T-helper 1 cell treated with Interleukin-12 subunit alpha and Interleukin-12 subunit beta and Interleukin-4 antibody, amounts not matched to agents 30 ng/mL and 1 ng/mL, for 36 hours (primary cell): ENCODE results near the gene IGFBP3. TPM values are rescaled to one million over a fixed set of nuclear protein-coding genes. Genes with fewer than 3 reads are reported as not detected.

Experiments
- intact Hi-C: fragments of 100-400 bp; cut with micrococcal nuclease; formaldehyde crosslinking; loops from one replicate; pipeline ENCODE4 v1.15.1; 2024
- total RNA-seq: library from RNA; stranded (reverse); gene quantifications from 2 replicates; pipeline ENCODE4 v1.2.3, GENCODE V29; 2022

Gene IGFBP3
- total RNA-seq, 1 donor from 2014 or later: 1.4 TPM

- intact Hi-C loops: no loop called here
These were observed 46.5 kb downstream of the IGFBP3 start for GRCh38 chr7:45874408-45875131.

DNA sequence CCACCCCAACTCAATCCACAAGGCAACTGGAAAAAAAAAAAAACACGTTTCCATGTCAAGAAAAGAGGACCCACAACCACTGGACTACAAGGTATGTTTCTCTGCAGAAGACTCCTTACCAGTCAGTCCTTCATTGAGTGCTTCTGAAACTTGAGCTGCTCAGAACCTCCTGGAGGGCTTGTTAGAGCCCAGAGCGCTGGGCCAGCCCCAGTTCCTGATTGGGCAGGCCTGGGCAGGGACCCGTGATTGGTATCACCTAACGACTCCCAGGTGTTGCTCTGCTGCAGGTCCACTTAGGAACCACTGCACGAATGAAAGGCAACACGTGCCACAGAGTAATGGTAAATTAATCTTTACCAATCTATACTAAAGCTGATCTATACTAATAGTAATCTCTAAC, 47.7 kb downstream of the IGFBP3 start:
- intact Hi-C loops: no loop called here

GRCh38 chr7:45873035-45873354, 48.1 kb downstream of the IGFBP3 start, which contains the start of gene CCDC201:
Gene CCDC201, minus strand, starts transcription at chr7:45873082. Its CDS starts 75 bp downstream, at chr7:45873007.
- intact Hi-C loops: no loop called here

- intact Hi-C loops: no loop called here
These were observed 48.7 kb downstream of the IGFBP3 start for GRCh38 chr7:45872116-45873034.

GRCh38 chr7:45869426-45869825, 51.6 kb downstream of the IGFBP3 start:
- intact Hi-C loops: no loop called here

GRCh38 chr7:45867471-45867870, 53.6 kb downstream of the IGFBP3 start:
- intact Hi-C loops: no loop called here

DNA sequence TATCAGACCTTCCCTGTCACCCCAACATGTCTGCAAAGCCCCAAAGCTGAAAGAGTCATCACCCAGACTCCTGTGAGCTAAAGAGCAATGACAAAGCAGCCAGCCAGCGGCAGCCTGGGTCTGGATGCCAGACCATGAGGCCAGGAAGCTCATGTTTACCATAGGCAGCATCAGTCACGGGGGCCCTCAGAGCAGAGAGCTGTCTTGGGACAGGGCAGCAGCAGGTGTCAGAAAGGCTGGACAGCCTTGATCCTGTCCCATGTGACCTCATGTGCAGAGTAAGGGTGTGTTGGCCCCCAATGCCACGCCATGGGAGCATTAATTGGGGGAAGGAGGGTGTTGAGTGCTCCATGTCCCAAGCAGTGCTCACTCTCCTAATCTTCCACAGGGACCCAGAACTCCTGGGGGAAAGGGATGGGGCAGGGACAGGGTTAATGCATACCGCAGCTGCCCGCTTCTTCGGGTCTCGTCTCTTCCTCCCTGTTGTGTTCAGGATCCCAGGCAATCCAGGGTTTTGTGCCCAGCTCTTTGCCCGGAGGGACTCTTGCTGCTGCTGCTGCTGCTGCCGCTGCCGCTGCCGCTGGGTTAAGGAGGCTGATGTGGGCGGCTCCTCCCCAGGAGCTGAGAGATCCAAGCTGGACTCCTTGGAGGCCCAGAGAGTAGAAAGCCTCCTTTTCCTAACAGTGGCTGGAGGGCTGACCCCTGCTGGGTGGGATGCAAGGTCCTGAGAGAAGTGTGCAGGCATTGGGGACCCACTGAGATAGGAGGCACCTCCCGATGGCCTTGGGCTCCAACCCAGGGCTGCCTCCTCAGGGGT, 55.3 kb downstream of the IGFBP3 start:
- intact Hi-C loops: no loop called here

GRCh38 chr7:45863715-45864114, 57.4 kb downstream of the IGFBP3 start:
- intact Hi-C loops: no loop called here

Other genes with a start within 250 kb of the IGFBP3 start
- gene CCDC201, start 48.2 kb downstream of the IGFBP3 start, total RNA-seq: not detected in 2 replicates
- gene IGFBP1, start 32.8 kb downstream of the IGFBP3 start, total RNA-seq: not detected in 2 replicates